Measurements from ENCODE around the gene PTPRG. TPM values are rescaled to one million over a fixed set of nuclear protein-coding genes. Genes with fewer than 3 reads are reported as not detected.
A peak's percentile ranks its signal among the peaks of the same experiment; 100 is the strongest.

The PTPRG gene
- total and polyA plus RNA-seq, 2 donors (not counting 1 experiment from before 2014, with no cell fraction given): 67.0 to 97.9 TPM

- Histone ChIP-seq H3K36me3 (ENCODE audit: control insufficient read depth, insufficient read depth, low read length) (no peaks in the 10 kb centered on the region), H3K4me1 (ENCODE audit: control insufficient read depth, extremely low read depth, insufficient read depth, low read length) (peaks cover 2% of the 10 kb centered on the region), H3K9me3 (ENCODE audit: control insufficient read depth, insufficient read depth, low read depth, low read length) (no peaks in the 10 kb centered on the region), H3K27ac (ENCODE audit: insufficient read depth, low read length) (no peak overlapping the region), H3K9ac (ENCODE audit: insufficient read depth, low read length) (no peak overlapping the region), H3K4me3 (replicated peaks in 1 of 4; ENCODE audit: control extremely low read depth in 1 of 4, insufficient read depth in 1 of 4, low read depth in 3 of 4, low read length in 4 of 4) (no peak overlapping the region), H3K27me3 (ENCODE audit: control insufficient read depth, insufficient read depth, low read length) (no peaks in the 10 kb centered on the region), H3K79me2 (ENCODE audit: control insufficient read depth, insufficient read depth, low read length) (no peaks in the 10 kb centered on the region), H2AFZ (ENCODE audit: low read length) (no peak overlapping the region), H3K4me2 (ENCODE audit: extremely low read depth, insufficient read depth, low read length) (no peak overlapping the region), H4K20me1 (ENCODE audit: control insufficient read depth, extremely low read depth, insufficient read depth, low read length) (no peaks in the 10 kb centered on the region)
- no peak for DNase-seq (ENCODE audit: low read depth in 2 of 2)
- TF ChIP-seq EZH2 (IDR thresholded peaks at IDR 0.05; ENCODE audit: low read length, missing control alignments): no peak
- TF ChIP-seq CTCF (conservative IDR thresholded peaks at IDR 0.05 in 1 of 2, IDR thresholded peaks at IDR 0.05 in 1 of 2; ENCODE audit: low read depth in 1 of 2, low read length in 2 of 2): no peak
Measured at GRCh38 chr3:62164196-62164595, 602.8 kb downstream of the PTPRG start.

GRCh38 chr3:62164746-62165145, 603.4 kb downstream of the PTPRG start:
- Histone ChIP-seq H3K79me2 (ENCODE audit: control insufficient read depth, insufficient read depth, low read length) (no peaks in the 10 kb centered on the region), H3K27me3 (ENCODE audit: control insufficient read depth, insufficient read depth, low read length) (no peaks in the 10 kb centered on the region), H4K20me1 (ENCODE audit: control insufficient read depth, extremely low read depth, insufficient read depth, low read length) (no peaks in the 10 kb centered on the region), H3K36me3 (ENCODE audit: control insufficient read depth, insufficient read depth, low read length) (no peaks in the 10 kb centered on the region), H3K4me2 (ENCODE audit: extremely low read depth, insufficient read depth, low read length) (no peak overlapping the region), H3K9ac (ENCODE audit: insufficient read depth, low read length) (no peak overlapping the region), H3K27ac (ENCODE audit: insufficient read depth, low read length) (no peak overlapping the region), H3K4me1 (ENCODE audit: control insufficient read depth, extremely low read depth, insufficient read depth, low read length) (peaks cover 2% of the 10 kb centered on the region), H3K9me3 (ENCODE audit: control insufficient read depth, insufficient read depth, low read depth, low read length) (no peaks in the 10 kb centered on the region), H2AFZ (ENCODE audit: low read length) (no peak overlapping the region), H3K4me3 (replicated peaks in 1 of 4; ENCODE audit: control extremely low read depth in 1 of 4, insufficient read depth in 1 of 4, low read depth in 3 of 4, low read length in 4 of 4) (no peak overlapping the region)
- no peak for TF ChIP-seq EZH2 (IDR thresholded peaks at IDR 0.05; ENCODE audit: low read length, missing control alignments)
- TF ChIP-seq CTCF (conservative IDR thresholded peaks at IDR 0.05 in 1 of 2, IDR thresholded peaks at IDR 0.05 in 1 of 2; ENCODE audit: low read depth in 1 of 2, low read length in 2 of 2): no peak
- DNase-seq (ENCODE audit: low read depth in 2 of 2): no peak

- Histone ChIP-seq H4K20me1 (ENCODE audit: control insufficient read depth, extremely low read depth, insufficient read depth, low read length) (no peaks in the 10 kb centered on the region), H3K4me2 (ENCODE audit: extremely low read depth, insufficient read depth, low read length) (no peak overlapping the region), H3K27me3 (ENCODE audit: control insufficient read depth, insufficient read depth, low read length) (no peaks in the 10 kb centered on the region), H3K4me1 (ENCODE audit: control insufficient read depth, extremely low read depth, insufficient read depth, low read length) (no peaks in the 10 kb centered on the region), H3K79me2 (ENCODE audit: control insufficient read depth, insufficient read depth, low read length) (no peaks in the 10 kb centered on the region), H3K9me3 (ENCODE audit: control insufficient read depth, insufficient read depth, low read depth, low read length) (no peaks in the 10 kb centered on the region), H2AFZ (ENCODE audit: low read length) (no peak overlapping the region), H3K27ac (ENCODE audit: insufficient read depth, low read length) (no peak overlapping the region), H3K4me3 (replicated peaks in 1 of 4; ENCODE audit: control extremely low read depth in 1 of 4, insufficient read depth in 1 of 4, low read depth in 3 of 4, low read length in 4 of 4) (no peak overlapping the region), H3K9ac (ENCODE audit: insufficient read depth, low read length) (no peak overlapping the region), H3K36me3 (ENCODE audit: control insufficient read depth, insufficient read depth, low read length) (no peaks in the 10 kb centered on the region)
- DNase-seq (ENCODE audit: low read depth in 2 of 2): peak; percentile 32 to 52
- no peak for TF ChIP-seq EZH2 (IDR thresholded peaks at IDR 0.05; ENCODE audit: low read length, missing control alignments)
- TF ChIP-seq CTCF (conservative IDR thresholded peaks at IDR 0.05 in 1 of 2, IDR thresholded peaks at IDR 0.05 in 1 of 2; ENCODE audit: low read depth in 1 of 2, low read length in 2 of 2): no peak
Measured at GRCh38 chr3:62167566-62168262, 606.3 kb downstream of the PTPRG start.
